MCF 10A (cell line): ENCODE results near the gene PGLYRP2. TPM values are rescaled to one million over a fixed set of nuclear protein-coding genes. Genes with fewer than 3 reads are reported as not detected.

Experiments
- Bru-seq: library from RNA; stranded (reverse); fragments of 400-500 nt; gene quantifications from one replicate; lab custom pipeline; 2021; lab: Mats Ljungman, UMichigan
- BruChase-seq, 2 experiments: library from RNA; stranded (reverse); fragments of 400-500 nt; gene quantifications; one replicate each; lab custom pipeline; 2021; lab: Mats Ljungman, UMichigan
- BruUV-seq: library from RNA; stranded (reverse); fragments of 400-500 nt; replicated peaks from 2 replicates; lab custom pipeline; 2021; lab: Mats Ljungman, UMichigan
- CTCF ChIA-PET: fragments of 300-600 bp; sonication (Branson Sonifier 250); formaldehyde crosslinking; extraction: SDS; loops from one replicate; lab custom pipeline; 2021; ENCODE audit warnings: antibody characterized with exemption, inconsistent platforms; lab: Yijun Ruan, JAX
- POLR2A ChIA-PET: fragments of 300-600, 350-650 bp; sonication (Branson Sonifier 250); formaldehyde crosslinking; extraction: SDS; loops from one replicate; lab custom pipeline; 2020; ENCODE audit warnings: antibody characterized with exemption, inconsistent platforms; lab: Yijun Ruan, JAX
- DNase-seq: peaks from one replicate; pipeline ENCODE4 v3.0.0-alpha.2; 2018; ENCODE audit not compliant: unreplicated experiment
- H3K27ac Mint-ChIP-seq: one replicate; pipeline ENCODE4 v1.8.0; 2022; ENCODE audit warnings: mild to moderate bottlenecking, low read depth, mixed read lengths; ENCODE audit not compliant: unreplicated experiment
- H3K27me3 Mint-ChIP-seq: one replicate; pipeline ENCODE4 v1.8.0; 2022; ENCODE audit warnings: mixed read lengths; ENCODE audit not compliant: insufficient read depth, unreplicated experiment
- H3K36me3 Mint-ChIP-seq: one replicate; pipeline ENCODE4 v1.8.0; 2022; ENCODE audit warnings: mild to moderate bottlenecking, moderate library complexity, mixed read lengths; ENCODE audit not compliant: insufficient read depth, unreplicated experiment
- H3K4me1 Mint-ChIP-seq: one replicate; pipeline ENCODE4 v1.8.0; 2022; ENCODE audit warnings: mixed read lengths; ENCODE audit not compliant: insufficient read depth, unreplicated experiment
- H3K4me3 Mint-ChIP-seq: one replicate; pipeline ENCODE4 v1.8.0; 2022; ENCODE audit warnings: mild to moderate bottlenecking, moderate library complexity, mixed read lengths; ENCODE audit not compliant: unreplicated experiment
- H3K9me3 Mint-ChIP-seq: one replicate; pipeline ENCODE4 v1.8.0; 2022; ENCODE audit warnings: mixed read lengths; ENCODE audit not compliant: unreplicated experiment
- CTCF ChIP-seq: fragments of 200-600 bp; IDR thresholded peaks from one replicate; pipeline ENCODE4 v1.8.0; 2022; ENCODE audit warnings: antibody characterized with exemption, mild to moderate bottlenecking; ENCODE audit not compliant: unreplicated experiment
- intact Hi-C: fragments of 100-400 bp; cut with micrococcal nuclease; formaldehyde crosslinking; loops from 2 replicates; pipeline ENCODE4 v1.14.1; 2022
- long read RNA-seq: library from polyadenylated mRNA; stranded (forward); transcript quantifications from one replicate; pipeline ENCODE4 v2.0.0, GENCODE V29; 2022
- total RNA-seq: library from RNA; stranded (reverse); gene quantifications from 2 replicates; pipeline ENCODE4 v1.2.3, GENCODE V29; 2022

The PGLYRP2 gene, protein sequence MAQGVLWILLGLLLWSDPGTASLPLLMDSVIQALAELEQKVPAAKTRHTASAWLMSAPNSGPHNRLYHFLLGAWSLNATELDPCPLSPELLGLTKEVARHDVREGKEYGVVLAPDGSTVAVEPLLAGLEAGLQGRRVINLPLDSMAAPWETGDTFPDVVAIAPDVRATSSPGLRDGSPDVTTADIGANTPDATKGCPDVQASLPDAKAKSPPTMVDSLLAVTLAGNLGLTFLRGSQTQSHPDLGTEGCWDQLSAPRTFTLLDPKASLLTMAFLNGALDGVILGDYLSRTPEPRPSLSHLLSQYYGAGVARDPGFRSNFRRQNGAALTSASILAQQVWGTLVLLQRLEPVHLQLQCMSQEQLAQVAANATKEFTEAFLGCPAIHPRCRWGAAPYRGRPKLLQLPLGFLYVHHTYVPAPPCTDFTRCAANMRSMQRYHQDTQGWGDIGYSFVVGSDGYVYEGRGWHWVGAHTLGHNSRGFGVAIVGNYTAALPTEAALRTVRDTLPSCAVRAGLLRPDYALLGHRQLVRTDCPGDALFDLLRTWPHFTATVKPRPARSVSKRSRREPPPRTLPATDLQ
- total RNA-seq, result not detected in 2 replicates
- Bru-seq, nascent RNA, result not detected
- BruChase-seq, experiment 1, labeled RNA remaining after a 6-hour chase, result not detected
- BruChase-seq, experiment 2, labeled RNA remaining after a 2-hour chase, result not detected
- long read RNA-seq, result 0 reads

GRCh38 chr19:15479391-15480345 lies at the start of gene PGLYRP2:
Gene PGLYRP2, minus strand, starts transcription at chr19:15479501. Its CDS starts 130 bp downstream, at chr19:15479371.
- ChIA-PET CTCF (interaction anchor here (0.6 to 2.5 kb wide), 3 partner anchors 45 to 76 kb away, joined by 3 to 5 read pairs (median 5); partner anchors contain the start of gene AKAP8L), POLR2A (interaction anchor here (0.7 to 1.0 kb wide), 2 partner anchors 11 to 74 kb away, joined by 3 to 5 read pairs; no protein-coding TSS in a partner anchor)
- TF ChIP-seq CTCF, result no peak
- Mint-ChIP-seq H3K9me3 (no peaks in the 10 kb centered on the region), H3K4me3 (no peak within 1 kb of the TSS), H3K36me3 (no peaks in the 10 kb centered on the region), H3K27ac (no peak within 1 kb of the TSS), H3K4me1 (no peaks in the 10 kb centered on the region), H3K27me3 (no peaks in the 10 kb centered on the region)
- intact Hi-C loops, result no loop called here
- BruUV-seq, result no TSS peak
- peak; percentile 40 for DNase-seq

GRCh38 chr19:15527705-15528104 lies 48.4 kb upstream of the PGLYRP2 start:
- no peaks in the 10 kb centered on the region for H3K36me3 Mint-ChIP-seq
- ChIA-PET POLR2A (no interaction called here), CTCF (interaction anchor here (0.6 to 2.0 kb wide), 7 partner anchors 16 to 751 kb away, joined by 3 to 6 read pairs (median 3); no protein-coding TSS in a partner anchor)
- BruUV-seq, result no TSS peak
- H3K9me3 Mint-ChIP-seq, result peaks cover 8% of the 10 kb centered on the region
- H3K4me1 Mint-ChIP-seq, result peaks cover 2% of the 10 kb centered on the region
- DNase-seq, result no peak
- H3K4me3 Mint-ChIP-seq, result no peak overlapping the region
- H3K27ac Mint-ChIP-seq, result no peak overlapping the region
- intact Hi-C loops, result no loop called here
- TF ChIP-seq CTCF, result no peak
- H3K27me3 Mint-ChIP-seq, result no peaks in the 10 kb centered on the region

DNA sequence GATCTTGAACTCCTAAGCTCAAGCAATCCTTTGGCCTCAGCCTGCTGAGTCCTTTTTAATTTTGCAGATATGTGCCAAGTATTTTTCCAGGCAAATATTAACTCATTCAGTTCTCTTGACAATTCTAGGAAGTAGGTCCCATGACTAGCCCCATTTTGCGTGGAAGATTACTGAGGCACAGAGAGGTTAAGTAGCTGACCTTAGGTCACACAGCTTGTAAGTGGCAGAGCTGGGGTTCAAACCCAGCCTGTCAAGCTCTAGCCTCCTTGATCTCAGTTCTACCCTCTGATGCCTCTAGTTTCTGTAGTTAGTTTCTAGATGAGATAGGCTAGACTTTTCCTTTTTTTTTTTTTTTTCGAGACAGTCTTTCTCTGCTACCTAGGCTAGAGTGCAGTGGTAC lies 47.1 kb upstream of the PGLYRP2 start:
- ChIA-PET POLR2A (interaction anchor here (0.6 kb wide), 1 partner anchor 582 kb away, joined by 3 read pairs; no protein-coding TSS in a partner anchor), CTCF (interaction anchor here (0.7 to 2.0 kb wide), 2 partner anchors 29 to 59 kb away, joined by 6 read pairs; no protein-coding TSS in a partner anchor)
- BruUV-seq, result no TSS peak
- Mint-ChIP-seq H3K4me3 (no peak overlapping the region), H3K4me1 (no peaks in the 10 kb centered on the region), H3K36me3 (no peaks in the 10 kb centered on the region), H3K9me3 (peaks cover 8% of the 10 kb centered on the region), H3K27me3 (no peaks in the 10 kb centered on the region), H3K27ac (no peak overlapping the region)
- TF ChIP-seq CTCF, result no peak
- intact Hi-C loops, result no loop called here
- no peak for DNase-seq
